Peyer's patch (tissue), 4 donors: Measurements from ENCODE around the gene TBL1X. TPM values are rescaled to one million over a fixed set of nuclear protein-coding genes. Genes with fewer than 3 reads are reported as not detected.

ENCODE experiments used
- DNase-seq, 3 donors: peaks; one replicate each; pipeline ENCODE4 v3.0.0-alpha.2; 2017 to 2019
- H3K27ac ChIP-seq, 4 donors: fragments of 200-600 bp; sonication (generic); one replicate each; pipeline ENCODE4 v1.5.1; 2016 to 2019
- H3K27me3 ChIP-seq, 2 donors: fragments of 200-600 bp; sonication (generic); one replicate each; pipeline ENCODE4 v1.5.1; 2019
- H3K36me3 ChIP-seq, 3 donors: fragments of 200-600 bp; sonication (generic); one replicate each; pipeline ENCODE4 v1.5.1; 2016 to 2019
- H3K4me1 ChIP-seq, 4 donors: fragments of 200-600 bp; sonication (generic); one replicate each; pipeline ENCODE4 v1.5.1; 2016 to 2019
- H3K4me3 ChIP-seq, 4 donors: fragments of 200-600 bp; sonication (generic); 1 replicate in 3 of 4; 2 replicates in 1 of 4; pipeline ENCODE4 v1.5.1; 2016 to 2019; ENCODE audit warnings: mild to moderate bottlenecking in 1 of 4
- H3K9me3 ChIP-seq, 4 donors: fragments of 200-600 bp; sonication (generic); one replicate each; pipeline ENCODE4 v1.5.1; 2016 to 2019; ENCODE audit warnings: mild to moderate bottlenecking in 1 of 4
- CTCF ChIP-seq, 6 experiments: fragments of 450-650 bp in 4 of 6; fragments of 200-600 bp in 2 of 6; sonication (generic) in 1 of 6; IDR thresholded peaks; one replicate each; pipeline ENCODE4 v1.5.1; 2017 to 2019; ENCODE audit warnings: antibody characterized with exemption in 6 of 6, mild to moderate bottlenecking in 3 of 6, moderate library complexity in 1 of 6
- POLR2A ChIP-seq, 2 donors: fragments of 450-650 bp; IDR thresholded peaks; one replicate each; pipeline ENCODE4 v1.5.1; 2017; ENCODE audit warnings: antibody characterized with exemption in 2 of 2, mild to moderate bottlenecking in 2 of 2, moderate library complexity in 2 of 2
- total RNA-seq, 4 donors: library from RNA; depleted of rRNA; stranded (reverse); fragments of >200 nt; gene quantifications; one replicate each; pipeline ENCODE4 v1.1.0, GENCODE V29; 2016

TBL1X gene
- total RNA-seq, 4 donors from 2014 or later = 3.9 to 29.7 (median 5.0) TPM

GRCh38 chrX:9438933-9439494, 25.8 kb upstream of the TBL1X start:
- no peaks in the 10 kb centered on the region for H3K27me3 ChIP-seq
- no peak for DNase-seq
- H3K4me3 ChIP-seq = no peak overlapping the region
- H3K27ac ChIP-seq = no peak overlapping the region
- H3K4me1 ChIP-seq = no peaks in the 10 kb centered on the region
- H3K36me3 ChIP-seq = no peaks in the 10 kb centered on the region
- TF ChIP-seq CTCF (IDR thresholded peaks at IDR 0.05) = no peak
- TF ChIP-seq POLR2A (IDR thresholded peaks at IDR 0.05) = no peak
- H3K9me3 ChIP-seq = no peaks in the 10 kb centered on the region

GRCh38 chrX:9440116-9440844, 24.6 kb upstream of the TBL1X start:
- no peak for DNase-seq
- no peaks in the 10 kb centered on the region for H3K27me3 ChIP-seq

DNA sequence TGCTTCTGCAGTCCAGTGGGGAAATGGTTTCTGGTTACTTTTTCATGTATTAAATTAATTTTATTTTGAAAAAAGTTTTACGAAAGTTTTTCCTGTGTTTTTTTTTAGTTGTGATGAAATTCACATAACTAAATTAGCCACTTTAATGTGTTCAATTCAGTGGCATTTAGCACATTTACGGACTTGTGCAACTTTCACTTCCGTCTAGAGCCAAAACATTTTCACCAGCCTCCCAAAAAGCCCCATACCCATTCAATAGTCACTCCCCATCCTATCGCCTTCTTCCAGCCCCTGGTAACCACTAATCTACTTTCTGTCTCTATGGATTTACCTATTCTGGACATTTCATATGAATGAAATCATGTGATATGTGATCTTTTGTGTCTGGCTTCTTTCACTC, 22.8 kb upstream of the TBL1X start:
- DNase-seq = no peak
- Histone ChIP-seq H3K27ac (no peak overlapping the region), H3K36me3 (no peaks in the 10 kb centered on the region), H3K4me3 (no peak overlapping the region), H3K4me1 (no peaks in the 10 kb centered on the region), H3K9me3 (no peaks in the 10 kb centered on the region), H3K27me3 (no peaks in the 10 kb centered on the region)
- TF ChIP-seq POLR2A (IDR thresholded peaks at IDR 0.05) (no peak), CTCF (IDR thresholded peaks at IDR 0.05) (no peak)

More at GRCh38 chrX:9440116-9440844, 24.6 kb upstream of the TBL1X start:
- Histone ChIP-seq H3K27ac (no peak overlapping the region), H3K9me3 (no peaks in the 10 kb centered on the region), H3K4me1 (no peaks in the 10 kb centered on the region), H3K36me3 (no peaks in the 10 kb centered on the region), H3K4me3 (no peak overlapping the region)
- TF ChIP-seq POLR2A (IDR thresholded peaks at IDR 0.05) (no peak), CTCF (IDR thresholded peaks at IDR 0.05) (no peak)

GRCh38 chrX:9443327-9443726, 21.5 kb upstream of the TBL1X start:
- no peaks in the 10 kb centered on the region for H3K4me1 ChIP-seq
- no peak for TF ChIP-seq POLR2A (IDR thresholded peaks at IDR 0.05)
- no peak for TF ChIP-seq CTCF (IDR thresholded peaks at IDR 0.05)
- H3K36me3 ChIP-seq = no peaks in the 10 kb centered on the region
- DNase-seq = no peak
- no peaks in the 10 kb centered on the region for H3K9me3 ChIP-seq
- no peaks in the 10 kb centered on the region for H3K27me3 ChIP-seq
- no peak overlapping the region for H3K27ac ChIP-seq
- no peak overlapping the region for H3K4me3 ChIP-seq

DNA sequence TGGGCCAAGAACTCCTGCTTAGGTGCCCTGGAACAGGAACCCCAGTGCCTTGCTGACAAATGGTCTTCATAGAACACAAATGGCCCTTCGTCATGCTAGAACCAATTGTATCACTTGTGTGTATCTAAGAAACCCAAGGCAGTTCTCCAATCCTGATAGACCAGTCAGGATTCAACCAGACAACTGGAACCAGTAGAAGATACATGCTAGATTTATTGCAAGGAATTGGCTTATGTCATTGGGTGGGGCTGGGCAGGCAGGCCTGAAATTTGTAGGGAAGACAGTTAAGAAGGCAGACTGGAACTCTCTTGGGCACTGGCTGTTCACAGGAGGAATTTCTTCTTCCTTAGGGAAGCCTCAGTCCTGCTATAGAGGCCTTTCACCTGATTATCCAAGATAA, 17.0 kb upstream of the TBL1X start:
- Histone ChIP-seq H3K27ac (no peak overlapping the region), H3K9me3 (no peaks in the 10 kb centered on the region), H3K27me3 (no peaks in the 10 kb centered on the region), H3K4me3 (no peak overlapping the region), H3K4me1 (no peaks in the 10 kb centered on the region), H3K36me3 (no peaks in the 10 kb centered on the region)
- TF ChIP-seq CTCF (IDR thresholded peaks at IDR 0.05) (no peak), POLR2A (IDR thresholded peaks at IDR 0.05) (no peak)
- DNase-seq = no peak
